ENCODE measurements around the gene TMEM120B. TPM values are rescaled to one million over a fixed set of nuclear protein-coding genes. Genes with fewer than 3 reads are reported as not detected.

TMEM120B gene
- total and polyA plus RNA-seq, 7 donors = 11.0 to 29.7 (median 12.7) TPM

DNA sequence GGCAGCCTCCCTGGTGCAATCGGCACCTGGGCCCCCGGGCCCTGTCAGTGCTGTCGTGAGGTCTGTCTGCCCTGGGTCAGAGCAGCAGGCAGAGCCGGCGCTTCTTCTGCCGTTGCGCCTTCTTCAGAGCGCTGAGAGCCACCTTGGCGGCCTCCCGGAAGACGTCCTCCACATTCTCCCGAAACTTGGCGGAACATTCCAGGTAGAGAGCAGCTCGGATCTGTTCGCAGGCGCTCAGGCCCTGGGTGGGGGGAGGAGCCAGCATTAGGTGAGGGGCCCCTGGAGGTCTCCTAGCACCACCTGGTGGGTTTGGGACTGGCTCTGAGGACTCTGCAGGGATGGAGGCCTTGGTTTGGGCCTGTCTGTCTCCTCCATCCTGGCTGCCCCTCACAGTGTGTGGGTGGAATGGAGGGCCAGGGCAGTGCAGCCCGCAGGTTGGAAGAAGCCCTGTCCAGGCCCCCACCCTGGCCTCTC lies 66.9 kb downstream of the TMEM120B start:
- WGBS, 3 donors = 90 to 94% (median 91%) methylated on average over 17 of the region's 17 CpGs
- no peaks in the 10 kb centered on the region for H3K27me3 ChIP-seq (ENCODE audit: insufficient read depth in 3 of 3, low read length in 2 of 3)
- TF ChIP-seq, protein P1, sequence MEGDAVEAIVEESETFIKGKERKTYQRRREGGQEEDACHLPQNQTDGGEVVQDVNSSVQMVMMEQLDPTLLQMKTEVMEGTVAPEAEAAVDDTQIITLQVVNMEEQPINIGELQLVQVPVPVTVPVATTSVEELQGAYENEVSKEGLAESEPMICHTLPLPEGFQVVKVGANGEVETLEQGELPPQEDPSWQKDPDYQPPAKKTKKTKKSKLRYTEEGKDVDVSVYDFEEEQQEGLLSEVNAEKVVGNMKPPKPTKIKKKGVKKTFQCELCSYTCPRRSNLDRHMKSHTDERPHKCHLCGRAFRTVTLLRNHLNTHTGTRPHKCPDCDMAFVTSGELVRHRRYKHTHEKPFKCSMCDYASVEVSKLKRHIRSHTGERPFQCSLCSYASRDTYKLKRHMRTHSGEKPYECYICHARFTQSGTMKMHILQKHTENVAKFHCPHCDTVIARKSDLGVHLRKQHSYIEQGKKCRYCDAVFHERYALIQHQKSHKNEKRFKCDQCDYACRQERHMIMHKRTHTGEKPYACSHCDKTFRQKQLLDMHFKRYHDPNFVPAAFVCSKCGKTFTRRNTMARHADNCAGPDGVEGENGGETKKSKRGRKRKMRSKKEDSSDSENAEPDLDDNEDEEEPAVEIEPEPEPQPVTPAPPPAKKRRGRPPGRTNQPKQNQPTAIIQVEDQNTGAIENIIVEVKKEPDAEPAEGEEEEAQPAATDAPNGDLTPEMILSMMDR (IDR thresholded peaks at IDR 0.05) = no peak
- H3K9me3 ChIP-seq = no peaks in the 10 kb centered on the region
- no peak overlapping the region for H3K4me3 ChIP-seq
- H3K27ac ChIP-seq = no peak overlapping the region
- H3K36me3 ChIP-seq (ENCODE audit: insufficient read depth in 1 of 2, low read depth in 1 of 2) = peaks cover 0 to 44% of the 10 kb centered on the region in 2 donors
- intact Hi-C loops (cut with DNase I) = loop anchor here (5.0 kb wide), 1 partner anchor 33 kb away; no protein-coding TSS in a partner anchor
- no peak for DNase-seq
- ATAC-seq = no peak
- H3K4me1 ChIP-seq = peaks cover 15% of the 10 kb centered on the region

DNA sequence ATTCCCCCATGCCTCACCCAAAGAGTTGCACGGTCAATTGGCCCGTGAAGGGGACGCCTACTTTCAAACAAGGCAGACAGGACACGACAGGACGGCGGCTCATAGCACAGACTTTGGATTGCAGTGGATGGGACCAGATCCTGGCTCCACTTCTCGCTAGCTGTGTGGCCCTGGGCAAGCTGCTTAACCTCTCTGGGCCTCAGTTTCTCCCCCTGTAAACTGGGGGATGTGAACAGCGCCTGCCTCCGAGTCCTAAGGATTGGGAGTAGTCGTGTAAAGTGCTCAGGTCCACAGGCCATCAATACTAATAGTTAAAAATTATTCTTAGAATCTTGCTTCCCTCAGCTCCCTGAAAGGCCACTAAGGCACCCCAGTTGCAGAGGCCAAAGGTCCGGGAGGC lies 67.9 kb downstream of the TMEM120B start:
- H3K36me3 ChIP-seq (ENCODE audit: insufficient read depth in 1 of 2, low read depth in 1 of 2) = peaks cover 0 to 44% of the 10 kb centered on the region in 2 donors
- 84 to 95% (median 95%) methylated on average over 11 of the region's 11 CpGs for WGBS, 3 donors
- TF ChIP-seq, protein P1 (IDR thresholded peaks at IDR 0.05) = no peak
- H3K27ac ChIP-seq = no peak overlapping the region
- no peak for ATAC-seq
- H3K4me3 ChIP-seq = no peak overlapping the region
- H3K9me3 ChIP-seq = no peaks in the 10 kb centered on the region
- H3K27me3 ChIP-seq (ENCODE audit: insufficient read depth in 3 of 3, low read length in 2 of 3) = no peaks in the 10 kb centered on the region
- peaks cover 24% of the 10 kb centered on the region for H3K4me1 ChIP-seq
- no peak for DNase-seq
- intact Hi-C loops (cut with DNase I) = no loop called here

DNA sequence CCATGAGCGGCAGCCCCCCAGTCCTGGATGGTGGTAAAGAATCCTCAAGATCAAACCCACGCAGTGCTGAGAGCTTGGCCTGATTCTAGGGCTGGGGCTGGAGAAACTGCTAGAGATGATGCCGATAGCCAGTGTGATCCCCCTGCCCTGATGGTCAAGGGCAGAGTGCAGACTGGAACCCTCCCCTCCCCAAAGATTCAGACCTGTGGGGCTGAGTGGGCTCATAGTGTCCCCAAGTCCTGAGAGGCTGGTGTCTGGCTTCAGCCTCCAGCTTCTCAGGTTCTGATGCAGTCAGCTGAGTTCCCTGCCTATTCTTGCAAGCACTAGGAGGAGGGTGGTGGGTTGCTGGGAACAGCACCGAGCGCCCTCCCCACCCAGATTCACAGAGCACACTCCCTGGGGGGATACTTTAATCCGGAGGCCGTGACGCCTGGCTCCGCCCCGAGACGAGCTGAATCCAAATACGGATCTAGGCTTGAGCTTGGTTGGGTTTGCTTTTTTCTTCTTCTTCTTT lies 69.0 kb downstream of the TMEM120B start:
- ATAC-seq = peak in 3 of 4 donors; percentile 7 to 37 (median 10)
- Histone ChIP-seq H3K4me3 (peak overlapping the region; percentile 32), H3K27ac (peak overlapping the region; percentile 64), H3K36me3 (ENCODE audit: insufficient read depth in 1 of 2, low read depth in 1 of 2) (peaks cover 0 to 36% of the 10 kb centered on the region in 2 donors), H3K9me3 (no peaks in the 10 kb centered on the region), H3K4me1 (peaks cover 24% of the 10 kb centered on the region), H3K27me3 (ENCODE audit: insufficient read depth in 3 of 3, low read length in 2 of 3) (no peaks in the 10 kb centered on the region)
- intact Hi-C loops (cut with DNase I) = no loop called here
- no peak for DNase-seq
- TF ChIP-seq, protein P1 (IDR thresholded peaks at IDR 0.05) = no peak
- WGBS, 3 donors = 30 to 45% (median 33%) methylated on average over 12 of the region's 12 CpGs

DNA sequence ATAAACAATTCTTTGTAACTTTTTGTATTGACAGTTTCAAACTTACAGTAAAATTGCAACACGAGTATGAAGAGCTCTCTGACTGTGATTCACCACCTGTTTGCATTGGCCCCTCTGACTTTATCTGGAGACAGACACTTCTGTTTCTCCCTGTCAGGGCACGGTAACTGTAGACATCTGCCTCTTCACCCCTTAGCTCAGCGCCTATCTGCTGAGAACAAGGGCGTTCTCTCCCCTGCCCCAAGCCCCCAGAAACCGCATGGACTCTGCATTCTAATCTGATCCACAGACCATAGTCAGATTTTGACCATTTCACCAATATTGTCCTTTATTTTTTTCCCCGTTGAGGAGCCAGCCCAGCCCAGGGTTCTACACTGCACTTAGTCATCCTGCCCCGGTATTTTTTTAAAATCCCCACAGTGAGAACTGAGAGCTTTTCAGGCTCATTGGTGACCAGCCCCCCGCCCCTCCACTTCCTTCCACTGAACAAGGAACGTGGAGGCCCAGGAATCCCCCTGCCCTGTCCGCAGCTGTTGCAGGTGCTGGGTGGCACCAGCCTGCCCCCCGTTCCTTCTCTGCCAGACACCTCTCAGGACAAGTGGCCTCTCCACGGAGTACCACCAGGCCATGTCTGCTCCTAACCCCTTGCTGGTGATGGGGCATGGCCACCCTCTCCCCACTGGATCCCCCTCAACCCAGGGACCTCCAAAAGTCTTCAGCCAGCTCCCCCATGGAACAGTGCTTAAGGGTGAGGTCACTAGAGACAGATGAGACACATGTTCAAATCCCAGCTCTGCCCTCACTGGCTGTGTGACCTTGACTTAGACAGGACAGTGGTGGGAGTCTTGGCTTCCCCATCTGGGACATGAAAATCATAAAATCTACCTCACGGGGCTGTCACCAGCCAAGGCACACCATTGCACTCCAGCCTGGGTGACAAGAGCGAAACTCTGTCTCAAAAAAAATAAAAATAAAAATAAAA lies 69.7 kb downstream of the TMEM120B start:
- H3K36me3 ChIP-seq (ENCODE audit: insufficient read depth in 1 of 2, low read depth in 1 of 2) = peaks cover 0 to 36% of the 10 kb centered on the region in 2 donors
- WGBS, 3 donors = 41 to 42% (median 42%) methylated on average over 14 of the region's 14 CpGs
- TF ChIP-seq, protein P1 (IDR thresholded peaks at IDR 0.05) = no peak
- H3K27me3 ChIP-seq (ENCODE audit: insufficient read depth in 3 of 3, low read length in 2 of 3) = no peaks in the 10 kb centered on the region
- H3K27ac ChIP-seq = peak overlapping the region; percentile 64
- intact Hi-C loops (cut with DNase I) = no loop called here
- H3K9me3 ChIP-seq = no peaks in the 10 kb centered on the region
- no peak for DNase-seq
- peaks cover 24% of the 10 kb centered on the region for H3K4me1 ChIP-seq
- H3K4me3 ChIP-seq = peak overlapping the region; percentile 32
- ATAC-seq = peak; percentile 42 to 70 (median 56)
